CD4-positive, alpha-beta T cell treated with Interleukin-4 for 4 hours (primary cell): ENCODE data around the gene RAB29.

ENCODE experiments used
- DNase-seq: peaks from one replicate; pipeline ENCODE4 v3.0.0-alpha.2; 2020

The RAB29 gene

GRCh38 chr1:205794011-205794730 is 18.9 kb upstream of the RAB29 start:
- no peak for DNase-seq

DNA sequence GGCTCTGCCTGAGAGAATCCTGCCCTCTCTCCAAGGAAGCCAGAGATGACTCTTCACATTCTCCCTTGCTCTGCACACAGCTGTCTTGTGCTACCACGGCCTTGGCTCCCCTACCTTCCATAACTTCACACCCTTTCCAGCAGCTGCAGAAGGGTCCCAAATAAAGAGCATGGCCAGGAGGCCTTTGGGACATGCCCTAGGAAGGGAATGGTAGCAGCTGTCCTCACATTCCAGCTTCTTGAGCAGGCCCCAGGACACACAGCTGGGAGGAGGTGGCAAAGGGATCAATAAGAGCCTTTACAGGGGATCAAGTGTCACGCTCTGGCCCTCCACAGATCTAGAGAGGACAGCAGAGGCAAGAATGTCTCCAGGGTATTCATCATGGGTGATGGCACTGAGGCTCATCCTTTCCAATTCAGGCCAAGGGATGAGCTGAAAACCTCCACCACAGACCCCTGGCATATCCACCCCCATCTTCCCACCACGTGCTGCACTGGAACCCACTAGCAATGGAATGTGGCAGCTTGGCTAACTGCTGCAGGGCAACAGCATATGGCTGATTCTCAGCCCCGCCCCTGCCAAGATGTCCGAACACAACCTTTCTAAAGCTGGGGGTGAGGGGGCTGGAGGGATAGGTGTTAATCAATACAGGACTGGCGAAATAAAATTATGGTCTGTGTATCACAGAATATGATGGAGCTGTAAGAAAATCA is 17.8 kb upstream of the RAB29 start:
- DNase-seq = no peak

DNA sequence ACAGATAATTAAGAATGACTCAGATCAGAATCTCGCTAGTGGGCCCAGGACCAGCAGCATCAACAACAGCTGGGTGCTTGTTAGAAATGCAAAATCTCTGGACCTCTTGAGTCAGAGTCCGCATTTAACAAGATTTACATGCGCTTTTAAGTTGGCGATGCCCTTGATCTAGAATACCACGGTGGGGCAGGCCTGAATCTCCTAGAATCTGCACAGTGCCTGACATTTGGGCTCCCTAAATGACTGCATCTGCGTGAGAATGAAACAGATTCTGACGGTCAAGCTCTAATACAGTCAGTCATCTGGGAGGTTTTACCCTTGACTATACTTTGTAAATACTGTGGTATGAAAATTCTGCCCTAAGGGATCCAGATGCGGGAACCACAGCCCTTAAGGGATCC is 17.2 kb upstream of the RAB29 start:
- DNase-seq = no peak

GRCh38 chr1:205791568-205792180 is 16.4 kb upstream of the RAB29 start:
- peak; percentile 61 for DNase-seq

DNA sequence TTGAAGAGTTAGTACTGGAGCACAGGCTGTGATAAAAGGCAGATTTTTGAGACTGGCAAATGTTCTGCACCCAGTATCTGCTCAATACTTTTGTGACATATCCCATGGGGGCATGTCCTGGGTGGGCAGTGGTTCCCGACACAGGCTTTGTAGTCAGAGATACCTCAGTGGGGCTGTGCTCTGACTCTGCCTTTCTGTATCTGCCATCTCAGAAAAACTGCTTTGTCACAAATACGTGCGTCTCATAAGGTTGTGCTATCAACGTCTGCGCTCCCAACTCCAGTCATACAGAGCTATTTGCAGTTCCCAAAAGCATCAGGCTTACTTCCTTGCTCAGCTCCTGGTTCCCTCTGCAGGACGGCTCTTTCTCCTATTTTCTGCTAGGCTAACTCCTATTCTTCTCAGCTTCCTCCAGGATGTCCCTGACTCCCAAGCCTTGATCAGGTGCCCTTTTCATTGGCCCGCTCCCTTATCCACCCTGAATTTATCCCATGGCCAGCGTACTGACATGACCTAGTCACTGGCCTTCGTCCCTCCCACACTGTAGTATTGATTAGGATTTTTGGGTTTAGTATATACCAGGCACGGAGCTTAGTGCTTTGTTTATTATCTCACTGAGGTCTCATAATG is 12.1 kb upstream of the RAB29 start:
- no peak for DNase-seq

GRCh38 chr1:205786601-205787000 is 11.3 kb upstream of the RAB29 start:
- no peak for DNase-seq

DNA sequence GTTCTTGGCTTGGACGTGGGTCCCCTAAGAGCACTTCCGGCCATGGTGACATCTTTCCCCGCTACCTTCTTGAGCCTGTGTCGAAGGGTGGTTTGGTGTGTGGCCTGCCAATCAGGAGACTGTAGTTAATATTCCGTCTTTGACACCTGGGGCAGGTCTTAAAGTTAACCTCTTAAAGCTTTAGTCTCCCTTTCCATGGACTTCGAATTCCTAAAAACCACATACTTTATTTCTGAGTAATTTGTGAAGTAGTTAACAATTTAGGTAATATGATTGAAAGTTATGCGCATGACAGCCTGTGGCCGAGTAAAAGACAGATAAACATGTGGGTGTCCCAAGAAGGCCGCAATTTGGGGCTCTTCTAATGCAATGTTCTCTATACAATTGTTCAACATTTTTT is 10.2 kb upstream of the RAB29 start:
- no peak for DNase-seq

- DNase-seq = no peak
Observed at GRCh38 chr1:205783904-205784303, 8.6 kb upstream of the RAB29 start.

GRCh38 chr1:205783433-205783795 is 8.1 kb upstream of the RAB29 start:
- DNase-seq = no peak

DNA sequence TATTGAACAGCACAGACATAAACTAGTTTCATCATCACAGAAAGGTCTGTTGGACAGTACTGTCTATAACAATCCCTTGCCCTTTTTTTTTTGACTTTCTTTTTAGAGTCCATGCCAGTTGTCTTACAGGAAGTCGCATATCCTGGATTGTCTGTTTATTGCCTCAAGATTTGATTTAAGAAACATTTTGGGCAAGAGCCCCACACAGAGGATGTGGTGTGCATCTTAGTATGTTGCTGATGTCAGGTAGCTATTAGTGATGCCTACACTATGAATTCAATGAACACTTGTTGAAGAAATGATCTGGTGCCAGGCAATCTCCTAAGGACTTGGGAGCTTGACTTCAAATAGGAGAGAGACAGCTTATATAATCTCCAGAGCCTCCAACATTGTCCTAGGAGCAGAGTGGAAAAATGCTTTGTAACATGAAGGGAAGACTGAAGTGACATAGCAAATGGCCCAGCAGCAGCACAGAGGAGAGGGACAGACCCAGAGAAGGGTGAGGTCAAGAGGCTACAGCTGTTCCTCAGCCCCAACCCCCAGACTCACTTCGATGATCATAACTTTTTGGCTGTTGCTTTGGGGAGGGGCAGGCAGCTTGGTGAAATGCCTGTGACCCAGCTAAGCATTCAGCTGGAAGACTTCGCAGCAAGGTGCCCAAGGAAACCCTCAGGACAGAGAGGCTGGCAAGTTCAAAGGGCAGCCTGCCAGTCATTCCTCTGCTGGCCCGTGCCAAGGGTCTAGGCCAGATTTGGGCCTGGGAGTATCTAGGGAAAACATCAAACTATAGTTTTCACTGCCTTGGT is 7.5 kb upstream of the RAB29 start:
- no peak for DNase-seq

DNA sequence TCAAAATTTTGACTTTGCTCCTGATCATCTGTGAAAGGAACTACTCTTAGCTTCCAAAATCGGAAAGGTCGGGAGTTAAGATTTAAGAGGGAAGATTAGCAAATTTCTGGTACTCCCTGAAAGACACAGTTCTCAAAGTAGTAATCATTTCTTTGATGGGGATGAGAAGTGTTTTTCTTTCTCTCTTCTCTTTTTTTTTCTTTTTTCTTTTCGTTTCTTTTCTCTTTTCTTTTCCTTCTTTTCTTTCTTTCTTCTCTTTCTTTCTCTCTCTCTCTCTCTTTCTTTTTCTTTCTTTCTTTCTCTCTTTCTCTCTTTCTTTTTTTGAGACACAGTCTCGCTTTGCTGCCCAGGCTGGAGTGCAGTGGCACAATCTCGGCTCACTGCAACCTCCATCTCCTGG is 5.1 kb upstream of the RAB29 start:
- no peak for DNase-seq

DNA sequence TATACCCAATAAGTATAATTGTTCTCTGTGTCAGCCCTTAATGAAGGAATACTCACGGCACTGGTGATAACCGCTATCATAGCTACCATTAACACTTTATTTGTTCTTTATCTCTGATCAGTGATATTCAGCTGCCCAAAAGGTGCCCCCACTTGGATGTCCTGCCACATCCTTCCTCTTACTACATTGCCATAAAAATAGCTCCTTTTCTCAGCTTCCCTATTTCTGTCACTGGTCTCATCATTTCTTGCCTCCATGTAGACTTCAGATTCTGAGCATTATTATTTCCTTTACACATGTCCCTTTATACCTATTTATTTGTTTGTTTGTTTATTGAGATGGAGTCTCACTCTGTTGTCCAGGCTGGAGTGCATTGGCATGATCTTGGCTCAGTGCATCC is 2.7 kb upstream of the RAB29 start:
- no peak for DNase-seq

DNA sequence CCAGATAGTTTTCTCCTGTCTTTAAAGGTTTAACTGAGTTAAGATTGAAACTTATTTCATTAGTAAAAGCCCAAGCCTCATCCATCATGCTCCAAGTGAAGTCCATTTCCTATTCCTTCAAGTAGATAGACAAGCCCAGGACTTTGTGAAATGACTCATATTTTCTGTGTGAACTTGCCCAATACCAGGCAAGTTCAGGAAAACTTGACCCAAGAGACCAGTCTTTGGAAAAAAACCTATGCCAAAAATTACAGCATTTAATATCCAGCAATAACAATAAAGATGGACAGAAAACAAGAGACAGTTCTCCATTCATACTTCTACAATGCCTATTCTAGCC is 405 bp upstream of the RAB29 start:
- no peak for DNase-seq

DNA sequence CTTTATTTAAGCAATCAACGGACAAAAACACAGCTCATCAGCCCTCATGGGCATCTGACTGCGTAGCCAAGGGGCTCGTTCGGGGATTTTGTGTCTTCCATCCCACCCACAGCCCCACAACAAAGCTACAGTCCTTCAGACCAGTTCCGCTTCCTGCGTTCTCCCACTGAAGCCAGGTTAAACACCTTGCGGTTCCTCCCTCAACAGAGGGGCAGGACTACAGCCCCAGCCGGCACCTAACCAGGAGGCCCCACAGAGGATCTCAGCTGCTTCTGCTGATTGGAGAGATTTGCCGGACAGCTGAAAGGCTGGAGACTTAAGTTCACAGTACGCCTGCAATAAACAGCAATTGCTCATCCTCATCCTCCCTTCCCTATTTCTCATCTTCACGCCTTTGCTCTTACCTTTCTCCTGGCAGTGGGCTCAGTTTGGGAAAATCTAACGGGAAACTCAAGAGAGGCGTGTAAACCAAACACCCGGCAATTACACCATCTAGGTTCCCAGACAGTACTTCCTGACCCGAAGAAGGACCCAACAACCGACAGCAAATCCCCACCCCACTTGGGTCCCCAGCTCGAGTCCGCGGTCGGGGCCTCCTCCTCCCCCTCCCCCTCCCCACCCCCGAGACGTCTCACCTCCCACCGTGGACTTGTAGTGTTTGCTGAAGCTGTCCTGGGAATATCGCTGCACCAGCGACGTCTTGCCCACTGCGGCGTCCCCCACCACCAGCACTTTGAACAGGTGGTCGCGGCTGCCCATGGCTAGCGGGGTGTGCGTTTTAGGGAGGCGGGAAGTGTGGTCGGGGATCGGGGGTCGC is 876 bp downstream of the RAB29 start:
- peak; percentile 51 for DNase-seq

DNA sequence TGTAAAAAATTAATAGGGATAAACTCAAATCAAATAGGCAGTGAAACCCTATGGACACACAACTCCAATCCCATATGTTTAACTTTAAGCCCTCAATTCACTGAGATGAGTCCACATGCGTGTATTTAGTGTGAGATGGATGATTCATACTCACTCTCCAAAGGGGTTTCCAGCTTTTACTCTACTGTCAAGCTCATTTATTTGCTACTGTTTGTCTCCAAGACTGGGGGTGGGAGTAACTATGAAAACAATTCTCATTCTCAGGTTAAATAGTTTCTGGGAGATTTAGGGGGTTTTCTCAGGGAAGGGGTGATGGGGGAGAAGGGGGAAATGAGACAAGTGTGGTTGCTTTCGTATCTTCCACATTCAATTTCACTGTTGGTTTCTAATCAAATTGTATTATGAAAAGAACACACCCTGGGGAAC is 2.7 kb downstream of the RAB29 start:
- peak; percentile 35 for DNase-seq

DNA sequence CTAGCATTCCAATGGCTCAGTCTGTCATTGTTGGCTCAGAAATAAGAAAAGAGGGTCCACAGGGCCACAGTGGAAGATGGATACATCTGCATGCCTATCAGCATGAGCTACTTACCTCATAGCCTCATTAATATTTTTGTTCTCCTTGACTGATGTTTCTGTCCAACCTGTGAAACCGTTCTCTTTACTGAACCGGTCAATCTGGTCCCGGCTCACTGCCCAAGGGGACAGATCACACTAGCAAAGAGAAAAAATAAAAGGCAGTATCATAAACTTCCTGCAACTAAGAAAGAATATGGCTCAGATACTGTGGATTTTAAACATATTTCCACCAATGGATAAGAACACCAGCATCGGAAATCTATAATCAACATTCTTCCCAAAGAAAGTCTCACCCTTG is 4.7 kb downstream of the RAB29 start:
- no peak for DNase-seq

GRCh38 chr1:205769641-205770365 is 5.5 kb downstream of the RAB29 start:
- DNase-seq = no peak

GRCh38 chr1:205767248-205767647 is 8.0 kb downstream of the RAB29 start:
- no peak for DNase-seq

DNA sequence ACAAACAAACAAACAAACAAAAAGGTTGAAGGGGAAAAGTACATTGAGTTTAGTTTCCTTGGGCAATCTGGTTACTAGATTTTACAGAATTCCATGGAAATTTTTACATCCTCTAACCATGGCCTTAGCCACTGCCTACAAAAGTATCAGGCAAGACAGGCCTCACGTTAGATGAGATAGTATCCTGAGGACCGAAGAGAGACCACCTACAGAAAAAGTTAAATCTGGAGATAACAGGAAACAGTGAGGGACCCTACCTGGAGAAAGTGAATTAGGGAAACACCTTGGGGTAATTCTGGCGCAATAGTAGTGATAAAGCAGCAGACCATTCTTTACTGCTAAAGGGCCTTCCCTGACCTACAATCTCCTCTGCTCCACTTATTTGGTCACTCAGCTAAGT is 8.7 kb downstream of the RAB29 start:
- DNase-seq = no peak

GRCh38 chr1:205766038-205766437 is 9.2 kb downstream of the RAB29 start:
- no peak for DNase-seq

DNA sequence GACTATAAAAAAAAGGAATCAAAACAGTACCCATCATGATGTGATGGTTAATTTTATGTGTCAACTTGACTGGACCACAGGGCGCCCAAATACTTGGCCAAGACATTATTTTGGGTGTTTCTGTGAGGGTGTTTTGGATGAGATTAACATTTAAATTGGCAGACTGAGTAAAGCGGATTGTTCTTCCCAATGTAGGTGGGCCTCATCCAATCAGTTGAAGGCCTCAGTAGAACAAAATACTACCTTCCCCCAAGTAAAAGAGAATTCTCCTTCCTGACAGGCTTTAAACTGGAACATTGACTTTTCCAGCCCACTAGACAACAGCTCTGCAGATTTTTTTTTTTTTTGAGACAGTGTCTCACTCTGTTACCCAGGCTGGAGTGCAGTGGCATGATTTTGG is 10.7 kb downstream of the RAB29 start:
- no peak for DNase-seq

- no peak for DNase-seq
Observed at GRCh38 chr1:205763980-205764379, 11.3 kb downstream of the RAB29 start.
